Ovary (tissue), 9 donors: ENCODE data around the gene ERLEC1. TPM values are rescaled to one million over a fixed set of nuclear protein-coding genes. Genes with fewer than 3 reads are reported as not detected.

Source experiments
- DNase-seq, 5 donors: peaks; one replicate each; pipeline ENCODE4 v3.0.0-alpha.2; 2019 to 2020
- H3K27ac ChIP-seq, 2 donors: fragments of 200-600 bp; one replicate each; pipeline versions ENCODE4 v1.5.1 to v1.8.0; 2019 to 2022
- H3K27me3 ChIP-seq: fragments of 200-600 bp; one replicate; pipeline ENCODE4 v1.8.0; 2022
- H3K36me3 ChIP-seq: fragments of 200-600 bp; sonication (generic); one replicate; pipeline ENCODE4 v1.5.1; 2019
- H3K4me1 ChIP-seq: one replicate; pipeline ENCODE4 v1.8.1; 2013; ENCODE audit warnings: mild to moderate bottlenecking, moderate library complexity; ENCODE audit not compliant: insufficient read depth
- H3K4me3 ChIP-seq: fragments of 200-600 bp; sonication (generic); one replicate; pipeline ENCODE4 v1.5.1; 2017
- H3K9me3 ChIP-seq, 2 donors: fragments of 200-600 bp in 1 of 2; sonication (generic) in 1 of 2; one replicate each; pipeline versions ENCODE4 v1.5.1 to v1.8.1; 2013 to 2019; ENCODE audit warnings: mild to moderate bottlenecking in 1 of 2, moderate library complexity in 1 of 2
- CTCF ChIP-seq, 3 donors: fragments of 450-650 bp in 2 of 3; fragments of 200-600 bp in 1 of 3; IDR thresholded peaks; one replicate each; pipeline versions ENCODE4 v1.5.1 to v1.8.0; 2016 to 2022; ENCODE audit warnings: antibody characterized with exemption in 3 of 3, mild to moderate bottlenecking in 1 of 3
- EP300 ChIP-seq: sonication (generic); formaldehyde crosslinking; IDR thresholded peaks from one replicate; pipeline ENCODE4 v1.6.1; 2017; ENCODE audit warnings: antibody characterized with exemption
- POLR2A ChIP-seq: fragments of 450-650 bp; IDR thresholded peaks from one replicate; pipeline ENCODE4 v1.6.1; 2017; ENCODE audit warnings: antibody characterized with exemption, mild to moderate bottlenecking, moderate library complexity
- WGBS, 3 donors: extraction: QIAGEN DNeasy Blood & Tissue Kit in 1 of 3; methylation state at CpG; one replicate each; pipeline versions ENCODE4 v1.1.5 to v1.1.7; 2013 to 2017; 5-methylcytosine and 5-hydroxymethylcytosine counted together
- intact Hi-C, 4 donors: fragments of 100-400 bp; cut with DNase I; formaldehyde crosslinking; loops; one replicate each; pipeline versions ENCODE4 v1.11.0 to v1.15.1; 2022 to 2023
- polyA plus RNA-seq, 2 donors: library from polyadenylated mRNA; stranded (reverse); fragments of 200-250 nt in 1 of 2; fragments of 350-450 nt in 1 of 2; fragmentation: Illumina TruSeq in 1 of 2; extraction: RNeasy Lipid Tissue Mini Kit (QIAGEN cat#74804) in 1 of 2; gene quantifications; one replicate each; pipeline ENCODE4 v1.2.3, GENCODE V29; 2013 to 2014
- total RNA-seq, 7 donors: library from RNA; depleted of rRNA in 2 of 7; stranded (reverse); fragments of >200 nt in 2 of 7; fragmentation: NEBNext Ultra II Directional in 3 of 7; extraction: Animal tissue kit (Norgen Biotek cat#: 25700) in 3 of 7; gene quantifications; one replicate each; pipeline versions ENCODE4 v1.1.0 to v1.2.4, GENCODE V29; 2016 to 2023
- donor health status: DM: no; HTN: no; CAD: no; lungs with moderate emphysema.
- donor health status: DM: no; HTN: no; CAD: no.
- donor health status: Bipolar disorder and iron deficiency.
- donor health status: DM: yes; HTN: yes; CAD: no.
- donor health status: DM: no; HTN: no; CAD: no.
- donor health status: DM: yes; HTN: yes; CAD: no.

ERLEC1 gene
- total and polyA plus RNA-seq, 9 donors = 33.0 to 109 (median 45.3) TPM

DNA sequence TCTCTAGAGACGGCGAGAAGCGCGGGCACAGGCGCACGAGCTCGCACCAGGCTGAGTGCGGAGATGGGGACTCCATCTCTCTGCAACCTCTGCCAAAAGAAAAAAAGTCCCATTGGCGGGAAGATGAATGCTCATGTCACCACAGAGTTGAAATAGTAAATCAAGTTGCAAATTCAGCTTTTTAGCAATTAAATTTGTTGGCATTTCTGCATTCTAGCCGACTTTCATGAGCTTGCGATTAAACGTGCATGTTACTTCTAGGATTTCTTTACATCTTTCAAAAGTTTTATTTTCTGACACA lies 18.7 kb upstream of the ERLEC1 start:
- Histone ChIP-seq H3K36me3 (no peaks in the 10 kb centered on the region), H3K27ac (peak overlapping the region in 1 of 2 donors; percentile 59), H3K4me1 (no peaks in the 10 kb centered on the region), H3K9me3 (no peaks in the 10 kb centered on the region), H3K4me3 (peak overlapping the region; percentile 75), H3K27me3 (no peaks in the 10 kb centered on the region)
- 1 to 2% (median 1%) methylated on average over 12 of the region's 12 CpGs for WGBS, 3 donors
- DNase-seq = no peak
- TF ChIP-seq CTCF (IDR thresholded peaks at IDR 0.05) = no peak
- TF ChIP-seq EP300 = no peak
- TF ChIP-seq POLR2A = no peak
- intact Hi-C loops = no loop called here

GRCh38 chr2:53769318-53769945 lies 17.4 kb upstream of the ERLEC1 start:
- TF ChIP-seq CTCF (IDR thresholded peaks at IDR 0.05) (no peak), POLR2A (no peak), EP300 (no peak)
- Histone ChIP-seq H3K27me3 (no peaks in the 10 kb centered on the region), H3K4me3 (no peak overlapping the region), H3K9me3 (no peaks in the 10 kb centered on the region), H3K36me3 (no peaks in the 10 kb centered on the region), H3K27ac (no peak overlapping the region), H3K4me1 (no peaks in the 10 kb centered on the region)
- intact Hi-C loops = no loop called here
- 88 to 97% (median 95%) methylated on average over 15 of the region's 15 CpGs for WGBS, 3 donors
- no peak for DNase-seq

DNA sequence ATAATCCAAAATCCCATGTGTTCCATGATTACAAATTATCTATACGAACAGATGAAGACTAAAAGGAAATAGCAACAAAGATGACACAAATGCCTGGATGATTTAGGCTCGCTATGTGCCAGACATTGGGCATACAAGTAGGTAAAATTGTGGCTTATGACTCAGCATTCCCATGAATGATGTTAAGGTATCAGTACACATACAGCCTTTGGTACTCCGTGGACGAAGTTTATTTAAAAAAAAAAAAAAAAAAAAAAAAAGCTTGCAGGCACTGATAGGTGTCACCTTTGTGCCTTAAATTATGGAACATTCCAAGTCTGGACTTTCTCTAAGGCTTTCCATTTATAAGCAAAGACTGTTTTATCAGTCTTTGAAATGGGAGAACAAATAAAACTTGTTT lies 16.6 kb upstream of the ERLEC1 start:
- no peaks in the 10 kb centered on the region for H3K9me3 ChIP-seq
- intact Hi-C loops = no loop called here
- no peak overlapping the region for H3K4me3 ChIP-seq
- no peaks in the 10 kb centered on the region for H3K27me3 ChIP-seq
- no peak overlapping the region for H3K27ac ChIP-seq
- TF ChIP-seq POLR2A = no peak
- TF ChIP-seq CTCF (IDR thresholded peaks at IDR 0.05) = no peak
- TF ChIP-seq EP300 = no peak
- no peaks in the 10 kb centered on the region for H3K4me1 ChIP-seq
- 85 to 90% (median 89%) methylated on average over 4 of the region's 4 CpGs for WGBS, 3 donors
- no peak for DNase-seq
- no peaks in the 10 kb centered on the region for H3K36me3 ChIP-seq

DNA sequence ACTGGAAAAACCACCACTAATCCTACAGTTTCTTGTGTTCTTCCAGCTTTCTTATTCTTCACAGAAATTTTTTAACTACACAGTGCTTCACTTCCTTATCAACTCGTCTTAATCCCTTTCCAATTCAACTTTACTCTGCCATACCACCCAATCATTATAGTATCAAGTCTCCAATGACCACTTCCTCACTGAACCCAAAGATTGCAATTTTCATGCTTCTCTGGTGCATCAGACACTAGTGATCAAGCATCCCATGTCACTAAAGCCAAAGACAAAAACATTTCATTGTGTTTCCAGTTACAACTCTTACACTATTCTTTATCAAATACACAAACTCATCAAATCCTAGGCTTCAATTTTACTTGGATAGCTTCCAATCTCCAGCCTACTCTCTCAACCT lies 9.7 kb upstream of the ERLEC1 start:
- Histone ChIP-seq H3K36me3 (no peaks in the 10 kb centered on the region), H3K9me3 (no peaks in the 10 kb centered on the region), H3K27me3 (no peaks in the 10 kb centered on the region), H3K4me3 (no peak overlapping the region), H3K27ac (no peak overlapping the region), H3K4me1 (no peaks in the 10 kb centered on the region)
- 70 to 91% (median 82%) methylated on average over 1 of the region's 1 CpG for WGBS, 3 donors
- TF ChIP-seq CTCF (IDR thresholded peaks at IDR 0.05) (no peak), POLR2A (no peak), EP300 (no peak)
- intact Hi-C loops = no loop called here
- no peak for DNase-seq
